IPS-NIHi7 (cell line): Measurements from ENCODE around the gene TRIM44.
"Not testable (repeated sequence)": the region's sequence is repeated elsewhere in the genome, so short reads cannot be mapped to it uniquely, and the experiment has no call there.

Experiments used
- DNase-seq: peaks from one replicate; pipeline ENCODE4 v3.0.0; 2012; ENCODE audit warnings: mixed read lengths; ENCODE audit errors: extremely low spot score

The TRIM44 gene

GRCh38 chr11:35815556-35816315 is 153.2 kb downstream of the TRIM44 start:
- DNase-seq = no peak

- no peak for DNase-seq
These were observed 158.0 kb downstream of the TRIM44 start for GRCh38 chr11:35820614-35821013.

DNA sequence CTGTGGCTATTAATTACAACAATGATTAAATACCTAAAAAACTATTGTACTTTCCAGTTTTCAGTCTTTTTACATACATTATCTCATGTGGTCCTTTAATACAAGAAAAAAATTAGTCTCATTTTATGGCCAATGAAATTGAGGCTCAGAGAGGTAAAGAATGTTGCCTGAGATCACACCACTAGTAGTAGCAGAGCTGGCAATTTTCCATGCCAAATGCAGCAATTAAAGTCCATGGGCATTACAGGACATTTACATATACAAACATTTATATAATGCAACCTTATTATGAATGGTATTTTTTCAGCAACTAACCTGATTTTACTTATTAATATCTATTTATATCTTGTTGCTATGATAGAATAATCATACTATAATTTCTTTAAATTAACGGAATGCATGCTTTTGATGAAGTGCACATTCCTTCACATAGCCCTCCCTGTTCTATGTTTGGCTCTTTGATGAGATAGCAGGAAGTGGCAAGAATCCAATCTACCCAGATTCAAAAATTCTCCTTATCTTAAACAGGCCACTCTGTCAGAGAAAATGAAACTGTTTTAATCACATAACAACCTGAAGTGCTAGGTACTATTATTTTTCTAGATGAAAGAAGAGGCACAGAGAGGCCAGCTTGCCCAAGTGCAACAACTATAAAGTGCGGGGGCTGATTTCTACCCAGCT is 160.4 kb downstream of the TRIM44 start:
- no peak for DNase-seq

GRCh38 chr11:35823742-35824298 is 161.2 kb downstream of the TRIM44 start:
- DNase-seq = no peak

DNA sequence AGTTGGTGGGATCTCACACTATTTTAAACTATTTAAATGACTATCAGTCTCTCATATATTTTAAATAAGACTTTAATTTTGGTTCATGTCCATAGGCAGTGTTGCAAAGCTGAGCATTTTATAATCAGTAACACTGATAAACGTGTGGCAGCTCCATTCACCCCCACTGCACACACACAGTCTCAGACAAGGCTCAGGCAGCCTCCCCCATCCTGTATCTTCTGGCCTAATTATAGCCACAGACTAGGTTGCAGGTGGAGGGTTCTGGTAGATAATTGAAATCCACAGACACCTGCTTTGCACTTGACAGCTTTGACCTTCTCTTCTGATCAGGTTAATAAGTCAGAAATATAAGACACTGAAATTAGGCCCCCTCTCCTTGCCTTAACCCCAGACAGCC is 162.8 kb downstream of the TRIM44 start:
- no peak for DNase-seq

DNA sequence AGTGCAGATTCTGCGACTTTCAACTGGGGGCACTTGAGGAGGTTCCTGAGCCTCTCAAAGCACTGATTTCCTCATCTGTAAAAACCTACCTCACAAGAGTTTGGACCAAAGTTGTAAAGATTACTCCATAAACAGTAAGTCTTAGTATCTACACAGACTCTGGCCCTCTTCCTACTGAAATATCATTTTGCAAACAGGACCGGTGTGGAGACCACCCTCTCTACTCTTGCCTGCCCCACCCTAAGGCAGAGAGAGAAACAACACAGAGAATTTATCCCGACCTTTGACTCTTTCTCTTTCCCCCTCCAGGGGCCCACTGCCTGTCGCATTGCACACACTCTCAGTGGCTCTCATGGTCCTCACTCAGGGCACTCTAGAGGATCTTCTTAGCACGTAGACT is 163.4 kb downstream of the TRIM44 start:
- no peak for DNase-seq

- DNase-seq = no peak
These were observed 164.4 kb downstream of the TRIM44 start for GRCh38 chr11:35826949-35827348.

DNA sequence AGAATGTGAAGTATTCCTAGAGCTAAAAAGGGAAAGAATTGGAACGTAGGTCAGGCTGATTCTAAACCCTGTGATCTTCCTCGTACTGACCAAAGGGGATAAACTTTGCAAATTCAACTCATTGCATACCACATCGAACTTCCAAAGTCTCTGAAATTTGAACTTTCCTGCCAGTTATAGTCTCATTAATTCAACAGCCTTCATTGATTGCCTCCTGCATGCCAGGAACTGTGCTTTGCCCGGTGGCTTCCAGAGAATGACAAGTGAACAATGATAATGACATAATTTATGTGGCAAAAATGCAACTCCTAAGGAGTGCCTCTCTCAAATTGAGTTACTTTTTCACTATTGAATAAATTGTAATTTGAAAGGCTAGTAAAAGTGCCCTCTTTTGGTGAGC is 173.6 kb downstream of the TRIM44 start:
- no peak for DNase-seq

DNA sequence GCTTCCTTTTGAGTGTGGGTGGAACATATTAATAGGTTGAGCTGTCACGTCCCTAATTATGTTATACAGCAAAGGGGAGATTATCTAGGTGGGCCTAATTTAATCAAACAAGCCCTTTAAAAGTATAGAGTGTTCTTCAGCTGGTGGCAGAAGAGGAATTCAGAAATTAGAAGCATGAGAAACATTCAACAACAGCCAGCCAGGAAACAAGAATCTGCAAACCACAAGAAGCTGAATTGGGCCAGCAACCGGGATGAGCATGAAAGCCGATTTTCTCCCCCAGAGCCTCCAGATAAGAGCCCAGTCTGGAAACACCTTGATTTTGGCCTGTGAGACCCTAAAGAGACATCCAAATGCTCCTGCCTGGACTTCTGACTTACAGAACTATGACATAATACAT is 175.5 kb downstream of the TRIM44 start:
- no peak for DNase-seq

GRCh38 chr11:35838697-35839367 is 176.3 kb downstream of the TRIM44 start:
- DNase-seq = not testable (repeated sequence)

DNA sequence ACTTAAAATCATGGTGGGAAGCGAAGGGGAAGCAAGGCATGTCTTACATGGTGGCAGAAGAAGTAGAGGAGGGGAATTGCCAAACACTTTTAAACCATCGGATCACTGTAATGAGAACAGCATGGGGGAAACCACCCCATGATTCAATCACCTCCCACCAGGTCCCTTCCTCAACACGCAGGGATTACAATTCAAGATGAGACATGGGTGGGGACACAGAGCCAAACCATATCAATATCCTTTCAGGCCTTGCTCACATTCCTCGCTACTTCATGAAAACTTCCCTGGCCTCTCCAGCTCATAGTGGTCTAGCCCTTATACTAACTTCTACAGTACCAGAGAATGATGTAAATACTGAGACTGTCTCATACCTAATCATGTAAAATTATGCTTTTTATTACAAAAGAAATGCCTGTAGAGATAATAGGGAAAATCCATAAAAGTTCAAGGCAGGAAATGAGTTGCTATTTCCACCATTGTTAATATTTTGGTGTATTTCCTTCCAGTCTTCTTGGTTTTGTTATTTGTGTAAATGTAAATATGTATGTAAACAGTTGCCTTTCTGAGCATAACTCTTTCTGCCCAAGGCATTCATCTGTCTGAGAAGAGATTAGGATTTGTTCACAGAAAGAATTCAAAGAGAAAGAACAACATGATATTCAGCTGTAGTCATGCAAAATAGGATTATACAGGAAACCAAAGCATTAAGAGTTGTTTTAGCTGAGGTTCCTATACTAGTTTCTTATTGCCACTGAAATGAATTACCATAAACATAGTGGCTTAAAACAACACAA is 177.0 kb downstream of the TRIM44 start:
- DNase-seq = no peak

GRCh38 chr11:35841733-35842132 is 179.2 kb downstream of the TRIM44 start:
- no peak for DNase-seq

- no peak for DNase-seq
These were observed 180.4 kb downstream of the TRIM44 start for GRCh38 chr11:35842958-35843357.

- no peak for DNase-seq
These were observed 182.0 kb downstream of the TRIM44 start for GRCh38 chr11:35844579-35844978.

GRCh38 chr11:35845860-35846259 is 183.3 kb downstream of the TRIM44 start:
- no peak for DNase-seq

GRCh38 chr11:35846874-35847273 is 184.3 kb downstream of the TRIM44 start:
- DNase-seq = no peak

GRCh38 chr11:35847473-35847872 is 184.9 kb downstream of the TRIM44 start:
- DNase-seq = no peak

- DNase-seq = no peak
These were observed 186.0 kb downstream of the TRIM44 start for GRCh38 chr11:35848616-35849015.

DNA sequence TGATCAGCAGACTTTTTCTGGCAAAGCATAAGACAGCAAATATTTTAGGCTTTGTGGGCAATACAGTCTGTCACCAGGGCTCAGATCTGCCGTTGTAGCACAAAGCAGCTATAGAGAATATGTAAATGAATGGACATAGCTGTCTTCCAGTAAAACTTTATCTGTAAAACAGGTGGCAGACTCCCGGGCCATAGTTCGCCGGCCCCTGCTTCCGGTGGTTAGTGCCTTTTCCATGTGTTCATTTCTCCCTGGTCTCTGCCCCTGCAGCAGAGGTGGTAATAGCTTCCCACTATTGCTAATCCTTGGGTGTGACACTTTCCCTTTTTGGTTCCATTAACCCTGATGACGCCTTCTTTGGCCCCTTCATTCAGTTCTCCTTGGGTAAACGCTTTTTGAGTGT is 187.6 kb downstream of the TRIM44 start:
- DNase-seq = no peak

GRCh38 chr11:35851342-35851741 is 188.8 kb downstream of the TRIM44 start:
- DNase-seq = no peak

GRCh38 chr11:35852056-35852455 is 189.5 kb downstream of the TRIM44 start:
- DNase-seq = no peak

GRCh38 chr11:35853971-35854370 is 191.4 kb downstream of the TRIM44 start:
- DNase-seq = no peak
